Loucy (cell line): ENCODE data around the gene LITAFD.

Experiments used
- H2AFZ ChIP-seq: fragments of 200-600 bp; sonication (generic); 2 replicates; pipeline ENCODE4 v1.6.0; 2016; ENCODE audit warnings: antibody characterized with exemption, mild to moderate bottlenecking, low read length, moderate library complexity
- H3F3A ChIP-seq: fragments of 200-600 bp; 2 replicates; pipeline ENCODE4 v1.6.0; 2016; ENCODE audit warnings: antibody characterized with exemption, low read depth, mild to moderate bottlenecking
- H3K27me3 ChIP-seq: fragments of 200-600 bp; sonication (generic); 2 replicates; pipeline ENCODE4 v1.6.1; 2014; ENCODE audit warnings: low read length, mild to moderate bottlenecking; ENCODE audit not compliant: insufficient read depth, poor library complexity, severe bottlenecking
- H3K36me3 ChIP-seq: fragments of 200-600 bp; sonication (generic); 2 replicates; pipeline ENCODE4 v1.6.1; 2016; ENCODE audit warnings: low read length; ENCODE audit not compliant: insufficient read depth
- H3K4me1 ChIP-seq: fragments of 200-600 bp; sonication (generic); 2 replicates; pipeline ENCODE4 v1.5.1; 2014; ENCODE audit warnings: low read length, mild to moderate bottlenecking; ENCODE audit not compliant: insufficient read depth, poor library complexity, severe bottlenecking
- H3K4me2 ChIP-seq: fragments of 200-600 bp; sonication (generic); 2 replicates; pipeline ENCODE4 v1.6.0; 2014; ENCODE audit warnings: antibody characterized with exemption, low read length, low read depth, mild to moderate bottlenecking; ENCODE audit not compliant: poor library complexity, severe bottlenecking
- H3K4me3 ChIP-seq: fragments of 200-600 bp; sonication (generic); 2 replicates; pipeline ENCODE4 v1.5.1; 2014; ENCODE audit warnings: low read length, mild to moderate bottlenecking, mixed read lengths; ENCODE audit not compliant: poor library complexity, severe bottlenecking
- H3K79me2 ChIP-seq: fragments of 200-600 bp; sonication (generic); 2 replicates; pipeline ENCODE4 v1.6.1; 2014; ENCODE audit warnings: low read length; ENCODE audit not compliant: insufficient read depth
- H3K9ac ChIP-seq: fragments of 200-600 bp; sonication (generic); 2 replicates; pipeline ENCODE4 v1.6.0; 2014; ENCODE audit warnings: mild to moderate bottlenecking, low read depth, low read length, moderate library complexity; ENCODE audit not compliant: poor library complexity, severe bottlenecking
- H3K9me2 ChIP-seq: fragments of 200-600 bp; sonication (generic); replicated peaks from 2 replicates; pipeline ENCODE4 v1.6.1; 2016; ENCODE audit warnings: low read depth, low read length, mixed read lengths
- H3K9me3 ChIP-seq: fragments of 200-600 bp; sonication (generic); 2 replicates; pipeline ENCODE4 v1.6.1; 2014; ENCODE audit warnings: mild to moderate bottlenecking, antibody characterized with exemption, low read length, low read depth; ENCODE audit not compliant: insufficient read depth
- H4K20me1 ChIP-seq: fragments of 200-600 bp; sonication (generic); 2 replicates; pipeline ENCODE4 v1.6.0; 2014; ENCODE audit warnings: antibody characterized with exemption, low read length, mild to moderate bottlenecking; ENCODE audit not compliant: insufficient read depth, poor library complexity, severe bottlenecking
- EZH2phosphoT487 ChIP-seq: fragments of 200-600 bp; IDR thresholded peaks from 2 replicates; pipeline ENCODE4 v1.6.1; 2018; ENCODE audit warnings: antibody characterized with exemption, mild to moderate bottlenecking, moderate library complexity, borderline replicate concordance
- TF ChIP-seq, protein P1 (sequence below): fragments of 200-600 bp; sonication (generic); conservative IDR thresholded peaks from 2 replicates; pipeline ENCODE4 v1.5.1; 2014; ENCODE audit warnings: mild to moderate bottlenecking, antibody characterized with exemption, low read length

LITAFD gene

DNA sequence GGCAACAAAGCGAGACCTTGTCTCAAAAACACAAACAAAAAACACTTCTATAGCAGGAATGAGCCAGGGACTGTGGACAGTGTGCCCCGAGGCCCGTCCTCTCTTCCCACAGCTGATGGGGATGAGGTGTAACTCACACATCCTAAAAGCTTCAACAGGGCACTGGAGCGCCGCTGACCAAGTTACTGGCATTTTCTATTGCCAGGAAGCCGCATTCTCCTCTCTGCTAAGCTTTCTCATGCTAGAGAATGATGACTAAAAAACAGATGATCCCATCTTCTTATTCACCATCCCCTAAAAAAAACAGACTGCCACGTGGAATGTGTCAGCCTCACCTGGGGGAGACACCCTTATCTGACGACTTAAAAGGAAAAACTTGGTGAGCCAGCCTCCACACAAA lies 29.6 kb upstream of the LITAFD start:
- Histone ChIP-seq H3K9me2 (no peaks in the 10 kb centered on the region), H3K9ac (no peak overlapping the region), H3K4me3 (no peak overlapping the region), H4K20me1 (no peaks in the 10 kb centered on the region), H3K4me2 (no peak overlapping the region), H3K79me2 (no peaks in the 10 kb centered on the region), H2AFZ (no peak overlapping the region), H3K36me3 (peaks cover 59% of the 10 kb centered on the region; the same call in 1 of the 2 replicates), H3K27me3 (no peaks in the 10 kb centered on the region), H3K9me3 (no peaks in the 10 kb centered on the region), H3F3A (no peaks in the 10 kb centered on the region), H3K4me1 (no peaks in the 10 kb centered on the region)
- TF ChIP-seq, protein P1, sequence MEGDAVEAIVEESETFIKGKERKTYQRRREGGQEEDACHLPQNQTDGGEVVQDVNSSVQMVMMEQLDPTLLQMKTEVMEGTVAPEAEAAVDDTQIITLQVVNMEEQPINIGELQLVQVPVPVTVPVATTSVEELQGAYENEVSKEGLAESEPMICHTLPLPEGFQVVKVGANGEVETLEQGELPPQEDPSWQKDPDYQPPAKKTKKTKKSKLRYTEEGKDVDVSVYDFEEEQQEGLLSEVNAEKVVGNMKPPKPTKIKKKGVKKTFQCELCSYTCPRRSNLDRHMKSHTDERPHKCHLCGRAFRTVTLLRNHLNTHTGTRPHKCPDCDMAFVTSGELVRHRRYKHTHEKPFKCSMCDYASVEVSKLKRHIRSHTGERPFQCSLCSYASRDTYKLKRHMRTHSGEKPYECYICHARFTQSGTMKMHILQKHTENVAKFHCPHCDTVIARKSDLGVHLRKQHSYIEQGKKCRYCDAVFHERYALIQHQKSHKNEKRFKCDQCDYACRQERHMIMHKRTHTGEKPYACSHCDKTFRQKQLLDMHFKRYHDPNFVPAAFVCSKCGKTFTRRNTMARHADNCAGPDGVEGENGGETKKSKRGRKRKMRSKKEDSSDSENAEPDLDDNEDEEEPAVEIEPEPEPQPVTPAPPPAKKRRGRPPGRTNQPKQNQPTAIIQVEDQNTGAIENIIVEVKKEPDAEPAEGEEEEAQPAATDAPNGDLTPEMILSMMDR: no peak
- no peak for TF ChIP-seq EZH2phosphoT487

GRCh38 chr16:8853150-8853549 lies 29.0 kb upstream of the LITAFD start:
- H3K4me1 ChIP-seq: no peaks in the 10 kb centered on the region
- H3K4me3 ChIP-seq: no peak overlapping the region
- TF ChIP-seq, protein P1: no peak
- no peak for TF ChIP-seq EZH2phosphoT487
- no peak overlapping the region for H2AFZ ChIP-seq
- H3F3A ChIP-seq: no peaks in the 10 kb centered on the region
- H3K27me3 ChIP-seq: no peaks in the 10 kb centered on the region
- no peaks in the 10 kb centered on the region for H3K9me3 ChIP-seq
- H3K36me3 ChIP-seq: peaks cover 63% of the 10 kb centered on the region; the same call in 1 of the 2 replicates
- no peak overlapping the region for H3K4me2 ChIP-seq
- H3K9ac ChIP-seq: no peak overlapping the region
- no peaks in the 10 kb centered on the region for H3K9me2 ChIP-seq
- no peaks in the 10 kb centered on the region for H4K20me1 ChIP-seq
- peaks cover 3% of the 10 kb centered on the region; the same call in 1 of the 2 replicates for H3K79me2 ChIP-seq

- Histone ChIP-seq H3K27me3 (no peaks in the 10 kb centered on the region), H3K79me2 (peaks cover 8% of the 10 kb centered on the region; the same call in 1 of the 2 replicates), H3K4me1 (no peaks in the 10 kb centered on the region), H3K36me3 (peaks cover 68% of the 10 kb centered on the region; the same call in 1 of the 2 replicates), H3K9me3 (no peaks in the 10 kb centered on the region), H4K20me1 (no peaks in the 10 kb centered on the region), H3K9me2 (no peaks in the 10 kb centered on the region), H3K4me3 (no peak overlapping the region), H2AFZ (no peak overlapping the region), H3K4me2 (no peak overlapping the region), H3F3A (no peaks in the 10 kb centered on the region), H3K9ac (no peak overlapping the region)
- TF ChIP-seq, protein P1: no peak
- TF ChIP-seq EZH2phosphoT487: no peak
Measured at GRCh38 chr16:8853611-8854010, 28.5 kb upstream of the LITAFD start.
